PC-9 (cell line): ENCODE results near the gene IRX3. TPM values are rescaled to one million over a fixed set of nuclear protein-coding genes. Genes with fewer than 3 reads are reported as not detected.

Experiments used
- BruUV-seq: library from RNA; stranded (reverse); fragments of 400-500 nt; replicated peaks from 2 replicates; lab custom pipeline; 2021; lab: Mats Ljungman, UMichigan
- CTCF ChIA-PET: fragments of 300-600 bp; sonication (Branson Sonifier 250); formaldehyde crosslinking; loops from one replicate; lab custom pipeline; 2022; ENCODE audit warnings: antibody characterized with exemption; lab: Charles Lee
- POLR2A ChIA-PET: fragments of 300-600 bp; sonication (Branson Sonifier 250); formaldehyde crosslinking; loops from one replicate; lab custom pipeline; 2022; ENCODE audit warnings: antibody characterized with exemption; ENCODE audit not compliant: unreplicated experiment; lab: Charles Lee
- DNase-seq, 2 experiments: peaks; one replicate each; pipeline versions ENCODE4 v3.0.0 to v3.0.0-alpha.2; 2015 to 2022; ENCODE audit warnings: mixed read lengths in 1 of 2
- H2AFZ ChIP-seq: fragments of 200-600 bp; sonication (generic); 2 replicates; pipeline ENCODE4 v1.8.1; 2017; ENCODE audit warnings: antibody characterized with exemption
- H3F3A ChIP-seq: fragments of 200-600 bp; sonication (generic); 2 replicates; pipeline ENCODE4 v1.8.1; 2017; ENCODE audit warnings: antibody characterized with exemption, mild to moderate bottlenecking, low read depth; ENCODE audit not compliant: insufficient read depth
- H3K27ac ChIP-seq: fragments of 200-600 bp; sonication (generic); 2 replicates; pipeline ENCODE4 v1.6.1; 2016; ENCODE audit warnings: mixed run types
- H3K27me3 ChIP-seq: fragments of 200-600 bp; sonication (generic); 2 replicates; pipeline ENCODE4 v1.6.1; 2016; ENCODE audit warnings: low read depth, mixed run types; ENCODE audit not compliant: insufficient read depth
- H3K36me3 ChIP-seq: fragments of 200-600 bp; sonication (generic); 2 replicates; pipeline ENCODE4 v1.6.1; 2016; ENCODE audit warnings: low read depth, mixed run types
- H3K4me1 ChIP-seq: fragments of 200-600 bp; sonication (generic); replicated peaks from 2 replicates; pipeline ENCODE4 v1.6.1; 2016; ENCODE audit warnings: mixed run types; ENCODE audit not compliant: insufficient read depth
- H3K4me2 ChIP-seq: fragments of 200-600 bp; sonication (generic); 2 replicates; pipeline ENCODE4 v1.6.1; 2017; ENCODE audit warnings: mixed run types
- H3K4me3 ChIP-seq: fragments of 200-600 bp; sonication (generic); 2 replicates; pipeline ENCODE4 v1.6.1; 2016; ENCODE audit warnings: mixed run types
- H3K79me2 ChIP-seq: fragments of 200-600 bp; sonication (generic); 2 replicates; pipeline ENCODE4 v1.6.1; 2017; ENCODE audit warnings: low read depth, mixed run types
- H3K9me2 ChIP-seq: fragments of 200-600 bp; sonication (generic); 2 replicates; pipeline ENCODE4 v1.8.1; 2017; ENCODE audit warnings: mild to moderate bottlenecking; ENCODE audit not compliant: insufficient read depth
- H3K9me3 ChIP-seq: fragments of 200-600 bp; sonication (generic); 2 replicates; pipeline ENCODE4 v1.8.1; 2016; ENCODE audit warnings: low read depth; ENCODE audit not compliant: insufficient read depth
- H4K20me1 ChIP-seq: fragments of 200-600 bp; sonication (generic); 2 replicates; pipeline ENCODE4 v1.8.1; 2017; ENCODE audit not compliant: insufficient read depth
- CTCF ChIP-seq: fragments of 200-600 bp; sonication (generic); conservative IDR thresholded peaks from 2 replicates; pipeline ENCODE4 v1.6.1; 2017; ENCODE audit warnings: mixed run types, antibody characterized with exemption, mild to moderate bottlenecking, moderate library complexity
- EZH2 ChIP-seq: fragments of 200-600 bp; sonication (generic); IDR thresholded peaks from 2 replicates; pipeline ENCODE4 v1.8.0; 2017; ENCODE audit warnings: antibody characterized with exemption, low read depth
- intact Hi-C: fragments of 100-400 bp; cut with micrococcal nuclease; formaldehyde crosslinking; loops from one replicate; pipeline ENCODE4 v1.10.0; 2022; ENCODE audit not compliant: unreplicated experiment
- total RNA-seq: library from RNA; stranded (reverse); gene quantifications from 2 replicates; pipeline ENCODE4 v1.2.3, GENCODE V29; 2021

The IRX3 gene
- total RNA-seq, 1 experiment from 2014 or later, result 13.1 TPM

DNA sequence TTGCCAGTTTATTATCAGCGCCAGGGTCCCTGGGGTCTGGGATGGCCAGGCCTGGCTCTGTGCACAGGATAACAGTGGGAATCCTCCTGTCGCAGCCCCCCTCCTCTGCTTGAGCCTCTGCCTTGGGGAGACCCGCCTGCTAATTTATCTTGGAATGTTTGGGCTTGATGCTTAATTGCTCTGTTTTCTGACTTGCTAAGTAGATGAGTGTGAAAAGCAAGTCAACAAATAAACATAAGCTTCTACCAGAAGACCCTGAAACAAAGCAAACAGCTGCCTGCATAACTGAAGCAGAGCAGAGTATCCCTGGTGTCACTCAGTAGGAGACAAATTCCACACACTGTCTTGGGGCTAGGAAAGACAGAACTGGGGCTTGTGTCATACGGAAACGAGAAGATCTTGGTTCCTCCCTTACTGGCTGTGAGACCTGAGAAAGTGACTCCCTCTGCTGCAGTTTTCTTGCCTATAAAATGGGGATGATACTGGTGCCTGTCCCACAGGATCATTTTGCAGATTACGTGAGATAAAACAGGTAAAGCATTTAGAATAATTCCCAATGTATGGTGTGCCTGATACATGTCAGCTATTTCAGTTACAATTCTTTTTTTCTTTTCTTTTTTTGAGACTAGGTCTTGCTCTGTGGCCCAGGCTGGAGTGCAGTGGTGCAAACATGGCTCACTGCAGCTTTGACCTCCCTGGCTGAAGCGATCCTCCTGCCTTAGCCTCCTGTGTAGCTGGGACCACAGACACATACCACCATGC, 44.8 kb upstream of the IRX3 start:
- no peaks in the 10 kb centered on the region for H3K79me2 ChIP-seq
- H4K20me1 ChIP-seq, result no peaks in the 10 kb centered on the region
- H3K4me1 ChIP-seq, result peaks cover 25% of the 10 kb centered on the region
- no peak overlapping the region for H3K4me2 ChIP-seq
- H3F3A ChIP-seq, result peaks cover 4% of the 10 kb centered on the region; the same call in 1 of the 2 replicates
- no peak for DNase-seq
- H2AFZ ChIP-seq, result no peak overlapping the region
- no peaks in the 10 kb centered on the region for H3K36me3 ChIP-seq
- H3K9me2 ChIP-seq, result no peaks in the 10 kb centered on the region
- TF ChIP-seq EZH2 (no peak), CTCF (no peak)
- H3K9me3 ChIP-seq, result no peaks in the 10 kb centered on the region
- POLR2A ChIA-PET, result no interaction called here
- CTCF ChIA-PET, result no interaction called here
- intact Hi-C loops, result no loop called here
- no peak overlapping the region for H3K27ac ChIP-seq
- no TSS peak for BruUV-seq
- H3K27me3 ChIP-seq, result no peaks in the 10 kb centered on the region
- no peak overlapping the region for H3K4me3 ChIP-seq

DNA sequence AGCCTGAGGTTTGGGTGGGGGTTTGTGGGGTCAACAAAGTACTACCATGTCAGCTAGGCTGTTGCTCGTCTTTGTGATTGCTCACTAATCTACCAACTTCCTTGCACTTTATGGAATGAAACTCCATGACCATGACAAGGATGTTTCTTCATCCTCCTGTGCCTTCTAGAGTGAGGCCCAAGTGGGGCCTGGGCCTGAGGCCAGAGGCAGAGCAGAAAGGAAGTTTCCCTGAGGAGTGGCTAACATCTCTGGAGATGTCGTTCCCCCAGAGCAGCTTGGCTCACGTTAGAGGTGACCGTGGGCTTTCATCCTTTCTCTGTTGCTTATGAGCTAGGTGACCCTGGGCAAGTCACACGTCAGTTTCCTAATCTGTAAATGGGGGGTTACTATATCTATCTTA, 41.0 kb upstream of the IRX3 start:
- no peak overlapping the region for H3K4me3 ChIP-seq
- no peaks in the 10 kb centered on the region for H3K9me3 ChIP-seq
- DNase-seq, result no peak
- no peaks in the 10 kb centered on the region for H3K27me3 ChIP-seq
- no peaks in the 10 kb centered on the region for H3K4me1 ChIP-seq
- no peaks in the 10 kb centered on the region for H4K20me1 ChIP-seq
- ChIA-PET POLR2A (no interaction called here), CTCF (no interaction called here)
- TF ChIP-seq EZH2 (no peak), CTCF (no peak)
- H3K27ac ChIP-seq, result no peak overlapping the region
- BruUV-seq, result no TSS peak
- H3K36me3 ChIP-seq, result no peaks in the 10 kb centered on the region
- intact Hi-C loops, result no loop called here
- H3F3A ChIP-seq, result no peaks in the 10 kb centered on the region
- H3K9me2 ChIP-seq, result no peaks in the 10 kb centered on the region
- H2AFZ ChIP-seq, result no peak overlapping the region
- no peak overlapping the region for H3K4me2 ChIP-seq
- no peaks in the 10 kb centered on the region for H3K79me2 ChIP-seq

GRCh38 chr16:54326266-54326662, 39.7 kb upstream of the IRX3 start:
- no peaks in the 10 kb centered on the region for H3F3A ChIP-seq
- H3K9me2 ChIP-seq, result no peaks in the 10 kb centered on the region
- H4K20me1 ChIP-seq, result no peaks in the 10 kb centered on the region
- H3K27ac ChIP-seq, result no peak overlapping the region
- no peak overlapping the region for H3K4me2 ChIP-seq
- no peak overlapping the region for H2AFZ ChIP-seq
- BruUV-seq, result no TSS peak
- H3K79me2 ChIP-seq, result no peaks in the 10 kb centered on the region
- POLR2A ChIA-PET, result no interaction called here
- no peaks in the 10 kb centered on the region for H3K9me3 ChIP-seq
- no peaks in the 10 kb centered on the region for H3K4me1 ChIP-seq
- H3K36me3 ChIP-seq, result no peaks in the 10 kb centered on the region
- CTCF ChIA-PET, result no interaction called here
- H3K4me3 ChIP-seq, result no peak overlapping the region
- H3K27me3 ChIP-seq, result no peaks in the 10 kb centered on the region
- intact Hi-C loops, result no loop called here
- no peak for DNase-seq
- TF ChIP-seq EZH2 (no peak), CTCF (no peak)
